ENCODE measurements around the gene AFMID.
"Not testable (repeated sequence)": the region's sequence is repeated elsewhere in the genome, so short reads cannot be mapped to it uniquely, and the experiment has no call there.

Gene AFMID

DNA sequence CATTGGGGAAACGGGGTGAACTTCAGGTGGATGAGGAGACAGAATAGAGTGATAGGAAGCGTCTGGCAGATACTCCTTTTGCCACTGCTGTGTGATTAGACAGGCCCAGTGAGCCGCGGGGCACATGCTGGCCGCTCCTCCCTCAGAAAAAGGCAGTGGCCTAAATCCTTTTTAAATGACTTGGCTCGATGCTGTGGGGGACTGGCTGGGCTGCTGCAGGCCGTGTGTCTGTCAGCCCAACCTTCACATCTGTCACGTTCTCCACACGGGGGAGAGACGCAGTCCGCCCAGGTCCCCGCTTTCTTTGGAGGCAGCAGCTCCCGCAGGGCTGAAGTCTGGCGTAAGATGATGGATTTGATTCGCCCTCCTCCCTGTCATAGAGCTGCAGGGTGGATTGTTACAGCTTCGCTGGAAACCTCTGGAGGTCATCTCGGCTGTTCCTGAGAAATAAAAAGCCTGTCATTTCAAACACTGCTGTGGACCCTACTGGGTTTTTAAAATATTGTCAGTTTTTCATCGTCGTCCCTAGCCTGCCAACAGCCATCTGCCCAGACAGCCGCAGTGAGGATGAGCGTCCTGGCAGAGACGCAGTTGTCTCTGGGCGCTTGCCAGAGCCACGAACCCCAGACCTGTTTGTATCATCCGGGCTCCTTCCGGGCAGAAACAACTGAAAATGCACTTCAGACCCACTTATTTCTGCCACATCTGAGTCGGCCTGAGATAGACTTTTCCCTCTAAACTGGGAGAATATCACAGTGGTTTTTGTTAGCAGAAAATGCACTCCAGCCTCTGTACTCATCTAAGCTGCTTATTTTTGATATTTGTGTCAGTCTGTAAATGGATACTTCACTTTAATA, 37.3 kb downstream of the AFMID start:
- FAIRE-seq: no peak

DNA sequence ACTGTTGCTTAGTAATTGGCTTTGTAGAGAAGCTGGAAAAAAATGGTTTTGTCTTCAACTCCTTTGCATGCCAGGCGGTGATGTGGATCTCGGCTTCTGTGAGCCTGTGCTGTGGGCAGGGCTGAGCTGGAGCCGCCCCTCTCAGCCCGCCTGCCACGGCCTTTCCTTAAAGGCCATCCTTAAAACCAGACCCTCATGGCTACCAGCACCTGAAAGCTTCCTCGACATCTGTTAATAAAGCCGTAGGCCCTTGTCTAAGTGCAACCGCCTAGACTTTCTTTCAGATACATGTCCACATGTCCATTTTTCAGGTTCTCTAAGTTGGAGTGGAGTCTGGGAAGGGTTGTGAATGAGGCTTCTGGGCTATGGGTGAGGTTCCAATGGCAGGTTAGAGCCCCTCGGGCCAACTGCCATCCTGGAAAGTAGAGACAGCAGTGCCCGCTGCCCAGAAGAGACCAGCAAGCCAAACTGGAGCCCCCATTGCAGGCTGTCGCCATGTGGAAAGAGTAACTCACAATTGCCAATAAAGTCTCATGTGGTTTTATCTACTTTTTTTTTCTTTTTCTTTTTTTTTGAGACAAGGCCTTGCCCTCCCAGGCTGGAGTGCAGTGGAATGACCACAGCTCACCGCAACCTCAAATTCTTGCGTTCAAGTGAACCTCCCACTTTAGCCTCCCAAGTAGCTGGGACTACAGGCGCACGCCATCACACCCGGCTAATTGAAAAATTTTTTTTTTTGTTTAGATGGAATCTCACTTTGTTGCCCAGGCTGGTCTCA, 38.1 kb downstream of the AFMID start:
- FAIRE-seq: no peak

DNA sequence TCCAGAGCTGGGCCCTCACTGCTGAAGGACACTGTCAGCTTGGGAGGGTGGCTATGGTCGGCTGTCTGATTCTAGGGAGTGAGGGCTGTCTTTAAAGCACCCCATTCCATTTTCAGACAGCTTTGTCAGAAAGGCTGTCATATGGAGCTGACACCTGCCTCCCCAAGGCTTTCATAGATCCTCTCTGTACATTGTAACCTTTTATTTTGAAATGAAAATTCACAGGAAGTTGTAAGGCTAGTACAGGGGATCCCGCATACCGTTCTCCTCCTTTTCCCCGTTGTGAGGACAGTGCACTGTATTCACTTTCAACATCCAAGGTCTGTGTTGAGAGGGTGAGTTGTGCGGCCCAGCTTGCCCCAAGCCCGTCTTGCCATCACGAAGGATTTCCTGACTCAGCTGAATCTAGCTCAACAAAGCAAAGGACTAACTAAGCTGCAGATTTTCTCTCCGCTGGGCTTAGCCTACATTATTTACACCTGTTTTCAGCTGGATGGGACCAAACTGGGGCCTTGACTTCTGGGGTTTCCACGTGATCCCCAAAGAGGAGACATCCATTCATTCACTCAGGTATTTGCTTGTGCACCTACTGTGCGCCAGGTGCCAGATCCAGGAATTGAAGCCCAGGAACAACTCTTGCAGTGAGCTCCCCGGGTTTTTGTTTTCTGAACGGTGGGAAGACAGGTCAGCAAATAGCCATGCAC, 39.0 kb downstream of the AFMID start:
- no peak for FAIRE-seq

- FAIRE-seq: no peak
These were observed 39.7 kb downstream of the AFMID start for GRCh38 chr17:78226759-78227454.

GRCh38 chr17:78227455-78227916, 40.3 kb downstream of the AFMID start:
- no peak for FAIRE-seq

- no peak for FAIRE-seq
These were observed 41.0 kb downstream of the AFMID start for GRCh38 chr17:78228176-78228575.

DNA sequence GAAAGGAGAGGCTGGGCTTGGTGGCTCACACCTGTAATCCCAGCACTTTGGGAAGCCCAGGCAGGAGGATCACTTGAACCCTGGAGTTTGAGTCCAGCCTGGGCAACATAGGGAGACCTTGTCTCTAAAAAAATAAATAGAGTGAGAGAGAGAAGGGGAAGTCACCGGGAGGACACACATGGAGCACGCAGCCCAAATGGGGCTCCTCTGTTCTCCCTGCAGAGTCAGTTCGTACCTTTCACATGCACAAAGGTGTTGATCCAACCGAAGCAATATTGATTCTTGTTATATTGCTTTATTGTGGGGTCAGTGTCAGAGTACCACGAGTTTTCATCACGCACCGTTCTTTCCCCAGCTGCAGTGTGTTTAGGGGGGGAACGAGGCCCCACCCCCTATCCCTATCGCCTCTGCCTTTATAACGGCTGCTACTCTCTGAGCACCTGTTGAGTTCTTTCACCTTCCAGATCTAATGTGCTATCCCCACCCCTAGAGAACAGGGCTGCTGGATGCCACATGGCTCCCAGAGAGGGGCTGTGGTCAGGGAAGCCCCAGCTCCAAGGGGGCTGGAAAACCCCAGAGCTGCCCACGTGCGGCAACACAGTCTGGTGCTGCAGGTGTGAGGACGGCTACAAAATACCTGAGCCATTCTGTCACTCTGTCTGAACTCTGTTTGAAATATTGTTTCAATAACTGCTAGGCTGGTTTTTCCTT, 43.2 kb downstream of the AFMID start:
- FAIRE-seq: no peak

DNA sequence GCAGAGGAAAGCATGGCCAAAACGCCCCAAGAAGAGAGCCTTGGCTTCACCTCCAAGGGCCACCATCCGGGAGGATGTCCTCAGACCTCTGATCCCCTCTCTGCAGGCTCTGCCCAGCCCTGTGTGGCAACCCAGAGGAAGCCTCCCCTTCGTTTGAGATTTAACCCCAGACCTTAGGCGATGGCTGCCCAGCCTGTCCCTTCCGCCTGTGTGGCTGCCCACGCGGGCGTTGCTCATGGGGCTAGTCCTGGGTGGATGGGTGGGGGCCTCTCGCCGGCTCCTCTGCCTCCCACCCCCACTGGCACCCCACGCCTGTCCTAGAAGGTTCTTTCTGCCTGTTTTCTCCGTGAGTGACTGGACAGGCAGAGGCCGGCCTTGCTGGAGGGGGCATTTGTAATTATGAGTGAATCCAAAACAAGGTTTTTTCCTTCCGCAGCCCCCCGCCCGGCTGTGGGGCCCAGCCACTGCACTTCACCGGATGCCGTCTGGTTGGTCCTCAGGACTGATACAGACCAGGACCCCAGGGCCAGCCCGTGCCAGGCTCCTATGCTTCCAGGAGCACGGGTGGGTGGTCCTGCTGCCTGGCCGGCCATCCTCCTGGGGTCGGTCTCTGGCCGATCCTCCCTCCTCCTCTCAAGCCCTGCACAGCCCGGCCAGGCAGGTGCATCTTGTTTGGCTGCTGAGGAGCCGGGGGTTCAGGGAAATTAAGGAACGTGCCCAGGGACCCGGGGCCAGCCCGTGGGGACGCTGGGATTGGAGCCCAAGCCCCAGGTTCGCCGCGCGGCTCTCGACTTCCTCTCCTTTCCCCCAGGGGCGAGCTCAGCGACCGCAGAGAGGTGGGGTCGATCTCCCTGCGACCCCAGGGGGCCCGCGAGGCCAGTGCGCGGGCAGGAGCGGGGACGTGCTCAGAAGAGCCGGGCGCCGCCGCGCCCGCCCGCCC, 44.1 kb downstream of the AFMID start, which contains the start of gene TMEM235:
Gene TMEM235, plus strand, starts transcription at position 636 of the 940 bp plus-strand sequence. CDS start 393 bp downstream, outside the sequence.
- FAIRE-seq: no peak

DNA sequence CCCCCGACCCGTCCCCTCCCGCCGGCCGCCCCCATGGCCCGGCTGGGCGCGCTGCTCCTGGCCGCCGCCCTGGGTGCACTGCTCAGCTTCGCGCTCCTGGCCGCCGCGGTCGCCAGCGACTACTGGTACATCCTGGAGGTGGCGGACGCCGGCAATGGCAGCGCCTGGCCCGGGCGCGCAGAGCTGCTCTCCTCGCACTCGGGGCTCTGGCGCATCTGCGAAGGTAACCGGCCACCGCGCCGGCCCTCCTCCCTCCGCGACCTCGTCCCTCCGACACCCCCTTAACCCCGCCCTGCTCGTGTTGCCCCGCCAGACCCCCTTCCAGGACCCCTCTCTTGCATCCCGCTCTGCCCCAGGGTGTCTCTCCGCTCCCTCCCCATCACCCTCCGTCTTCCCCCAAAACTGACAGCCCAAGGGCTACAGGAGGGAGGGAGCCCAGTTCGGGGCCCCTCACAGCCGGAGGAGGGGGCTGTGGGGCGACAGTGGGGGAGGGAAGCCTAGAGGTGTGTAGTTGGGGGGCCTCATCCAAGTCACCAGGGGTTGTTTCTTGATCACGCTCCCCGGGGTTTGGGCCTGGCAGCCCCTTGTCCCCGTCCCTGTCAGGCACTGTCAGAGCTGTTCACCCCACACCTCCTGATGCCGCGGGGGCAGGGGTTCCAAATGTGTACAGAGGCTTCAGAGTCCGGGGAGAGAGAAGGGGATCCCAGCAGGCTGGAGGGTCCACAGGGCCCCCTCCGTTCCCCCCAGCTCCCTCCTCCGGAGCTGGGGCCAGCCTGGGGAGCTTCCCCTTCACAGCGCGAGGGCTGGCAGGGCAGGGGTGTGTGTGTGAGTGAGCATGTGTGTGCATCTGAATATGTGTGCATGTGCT, 45.1 kb downstream of the AFMID start:
- no peak for FAIRE-seq

- no peak for FAIRE-seq
These were observed 45.7 kb downstream of the AFMID start for GRCh38 chr17:78232859-78233173.

GRCh38 chr17:78233678-78234077, 46.5 kb downstream of the AFMID start:
- FAIRE-seq: no peak

DNA sequence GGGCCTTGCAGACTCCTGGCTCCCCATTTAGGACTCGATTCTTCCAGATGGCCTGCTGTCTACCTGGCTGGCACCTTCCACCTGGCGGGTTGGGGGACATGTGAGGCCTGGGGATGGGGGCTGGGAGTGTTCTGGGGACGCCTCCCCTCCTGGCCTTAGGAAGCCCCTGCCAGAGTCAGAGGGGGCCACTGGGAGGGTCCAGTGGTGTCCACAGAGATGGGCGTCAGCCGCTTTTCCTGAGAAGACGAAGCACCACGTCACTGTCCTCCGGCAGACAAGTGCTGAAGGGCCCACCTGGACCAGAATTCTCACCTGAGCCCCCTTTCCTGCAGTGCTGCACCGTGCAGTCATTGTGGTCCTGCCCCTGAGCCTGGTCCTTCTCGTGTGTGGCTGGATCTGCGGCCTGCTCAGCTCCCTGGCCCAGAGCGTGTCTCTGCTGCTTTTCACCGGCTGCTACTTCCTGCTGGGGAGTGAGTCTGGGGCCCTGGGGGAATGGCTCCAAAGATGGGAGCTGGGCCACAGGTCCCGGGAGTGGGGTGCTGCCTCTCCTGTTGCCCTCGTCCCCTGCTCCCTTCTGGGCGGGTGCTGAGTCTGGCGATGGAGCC, 47.2 kb downstream of the AFMID start:
- no peak for FAIRE-seq

DNA sequence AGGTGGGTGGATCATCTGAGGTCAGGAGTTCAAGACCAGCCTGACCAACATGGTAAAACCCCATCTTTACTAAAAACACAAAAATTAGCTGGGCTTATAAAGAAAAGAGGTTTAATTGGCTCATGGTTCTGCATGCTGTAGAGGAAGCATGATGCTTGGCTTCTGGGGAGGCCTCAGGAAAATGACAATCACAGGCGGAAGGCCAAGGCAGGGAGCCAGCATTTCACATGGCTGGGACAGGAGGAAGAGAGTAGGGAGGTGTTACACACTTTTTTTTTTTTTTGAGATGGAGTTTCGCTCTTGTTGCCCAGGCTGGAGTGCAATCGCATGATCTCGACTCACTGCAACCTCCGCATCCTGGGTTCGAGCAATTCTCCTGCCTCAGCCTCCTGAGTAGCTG, 47.9 kb downstream of the AFMID start:
- FAIRE-seq: not testable (repeated sequence)

DNA sequence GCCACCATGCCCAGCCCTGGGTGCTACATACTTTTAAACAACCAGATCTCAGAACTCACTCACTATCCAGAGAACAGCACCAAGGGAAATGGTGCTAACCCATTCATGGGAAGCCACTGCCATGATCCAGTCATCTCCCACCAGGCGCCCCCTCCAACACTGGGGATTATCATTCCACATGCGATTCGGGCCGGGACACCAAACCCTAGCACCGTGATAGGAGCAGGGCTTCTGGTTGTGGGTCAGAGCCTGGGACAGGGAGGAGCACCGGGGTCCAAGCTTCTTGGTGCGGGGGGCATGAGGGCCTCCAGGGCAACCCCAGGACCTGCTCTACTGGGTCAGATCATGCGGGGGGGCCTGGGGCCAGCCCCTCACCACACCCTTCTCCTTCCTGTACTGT, 48.7 kb downstream of the AFMID start:
- no peak for FAIRE-seq

GRCh38 chr17:78236362-78237127, 49.4 kb downstream of the AFMID start:
- no peak for FAIRE-seq

DNA sequence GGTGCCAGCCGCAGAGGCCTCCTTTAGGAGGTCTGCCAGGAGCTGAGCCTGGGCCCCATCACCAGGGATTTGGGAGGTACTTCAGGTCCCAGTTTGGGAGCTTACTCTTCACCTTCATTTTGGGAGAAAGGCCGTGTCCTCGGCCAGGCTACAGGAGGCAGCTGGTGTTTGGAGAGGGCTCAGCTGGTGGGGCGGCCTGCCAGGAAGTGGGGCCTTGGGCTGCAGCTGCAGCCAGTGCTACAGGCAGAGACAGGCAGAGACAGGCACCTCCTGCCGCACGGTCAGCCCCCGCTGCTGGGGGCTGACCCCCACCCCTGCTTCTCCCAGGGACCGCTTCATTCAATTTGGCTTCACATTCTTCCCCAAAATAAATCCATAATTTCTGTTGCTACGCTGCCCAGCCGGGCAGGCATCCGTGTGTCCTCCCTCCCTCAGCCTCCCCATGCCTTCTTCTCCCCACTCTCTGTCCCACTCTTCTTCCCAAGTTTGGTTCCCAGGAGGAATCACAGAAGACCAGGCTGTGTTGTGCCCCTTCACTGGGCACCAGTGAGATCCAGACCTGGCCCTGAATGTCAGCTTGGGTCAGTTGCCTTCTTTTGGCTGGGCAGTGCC, 50.3 kb downstream of the AFMID start:
- no peak for FAIRE-seq

DNA sequence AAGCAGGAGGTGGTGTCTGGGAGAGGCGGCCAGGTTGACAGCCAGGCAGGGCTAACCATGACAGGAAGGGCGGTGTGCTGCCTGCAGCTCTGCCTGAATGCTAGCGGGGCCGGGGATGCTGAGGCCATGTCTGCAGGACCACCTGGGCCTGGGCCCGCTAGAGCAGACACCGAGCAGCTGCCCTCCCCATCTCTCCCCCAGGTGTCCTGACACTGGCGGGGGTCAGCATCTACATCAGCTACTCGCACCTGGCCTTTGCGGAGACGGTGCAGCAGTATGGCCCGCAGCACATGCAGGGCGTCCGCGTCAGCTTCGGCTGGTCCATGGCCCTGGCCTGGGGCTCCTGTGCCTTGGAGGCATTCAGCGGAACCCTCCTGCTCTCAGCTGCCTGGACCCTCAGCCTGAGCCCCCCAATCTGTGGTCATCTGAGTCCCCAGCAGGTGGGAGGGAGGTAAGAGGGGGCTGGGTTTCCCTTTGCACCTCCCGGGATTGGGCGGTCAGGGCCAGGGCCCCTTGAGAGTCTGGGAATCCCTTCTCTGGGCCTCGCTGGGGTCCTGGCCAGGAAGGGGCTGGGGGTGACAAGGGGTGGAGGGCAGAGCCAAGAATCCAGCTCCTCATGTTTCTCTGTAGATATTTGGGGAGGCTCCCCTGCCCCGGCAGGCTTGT, 51.8 kb downstream of the AFMID start:
- FAIRE-seq: no peak

All from colon (tissue), 2 donors.